GM10847 (cell line): ENCODE measurements around the gene PDCD4.

Experiments
- POLR2A ChIP-seq: IDR thresholded peaks from 2 replicates; pipeline ENCODE4 v1.6.1; 2011; ENCODE audit not compliant: insufficient read length; ENCODE audit errors: extremely low read depth

Gene PDCD4

DNA sequence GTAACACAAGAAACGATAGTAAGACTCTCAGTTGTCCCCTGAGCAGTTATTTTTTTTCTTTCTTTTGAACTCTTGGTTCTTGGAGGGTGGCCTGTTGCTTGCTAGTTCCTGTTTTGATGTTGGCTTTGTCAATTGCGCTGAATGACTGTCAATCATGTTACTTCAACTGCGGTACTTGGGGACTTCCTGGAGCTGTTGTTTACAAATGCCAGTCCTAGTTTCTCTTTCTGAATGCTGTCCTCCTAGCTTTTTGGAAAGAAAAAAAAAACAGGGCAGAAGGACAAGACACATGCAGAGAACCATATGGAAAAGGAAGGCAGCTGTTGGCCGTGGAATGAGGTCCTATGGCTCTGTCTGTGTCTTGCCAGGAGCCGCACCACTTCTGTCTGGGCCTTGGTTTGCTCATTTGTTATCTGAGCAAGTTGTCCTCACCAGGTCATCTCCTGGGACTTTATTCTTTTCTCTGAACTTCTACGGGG lies 7.0 kb upstream of the PDCD4 start:
- no peak for TF ChIP-seq POLR2A

DNA sequence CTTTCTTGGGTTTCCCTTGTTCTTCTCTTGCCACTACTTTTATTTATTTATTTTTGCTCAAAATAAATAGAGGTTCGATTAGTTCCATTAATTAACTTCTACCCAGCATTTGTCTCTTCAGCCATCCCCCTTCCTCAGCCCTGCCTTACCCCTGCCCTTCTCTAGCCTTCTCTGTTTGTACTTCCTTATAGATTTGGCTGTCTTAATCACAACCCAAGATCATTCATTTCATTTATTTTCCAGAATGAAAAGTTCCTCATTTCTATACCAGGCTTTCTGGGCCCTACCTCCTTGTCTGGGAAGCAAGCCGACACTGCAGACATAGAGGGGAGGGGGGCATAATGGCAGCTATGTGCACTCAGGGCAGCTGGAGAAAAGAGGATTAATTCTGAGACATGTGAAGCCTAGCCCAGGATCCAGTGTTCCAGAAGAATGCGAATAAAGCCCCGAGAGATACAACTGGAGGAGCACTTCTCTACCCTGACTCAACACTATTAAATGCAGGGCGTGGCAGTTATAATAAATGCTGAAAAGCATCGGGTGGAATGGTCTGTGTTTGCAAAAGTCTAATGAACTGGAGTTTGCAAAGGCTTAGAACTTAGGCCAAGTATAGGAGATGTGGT lies 6.4 kb upstream of the PDCD4 start:
- no peak for TF ChIP-seq POLR2A

DNA sequence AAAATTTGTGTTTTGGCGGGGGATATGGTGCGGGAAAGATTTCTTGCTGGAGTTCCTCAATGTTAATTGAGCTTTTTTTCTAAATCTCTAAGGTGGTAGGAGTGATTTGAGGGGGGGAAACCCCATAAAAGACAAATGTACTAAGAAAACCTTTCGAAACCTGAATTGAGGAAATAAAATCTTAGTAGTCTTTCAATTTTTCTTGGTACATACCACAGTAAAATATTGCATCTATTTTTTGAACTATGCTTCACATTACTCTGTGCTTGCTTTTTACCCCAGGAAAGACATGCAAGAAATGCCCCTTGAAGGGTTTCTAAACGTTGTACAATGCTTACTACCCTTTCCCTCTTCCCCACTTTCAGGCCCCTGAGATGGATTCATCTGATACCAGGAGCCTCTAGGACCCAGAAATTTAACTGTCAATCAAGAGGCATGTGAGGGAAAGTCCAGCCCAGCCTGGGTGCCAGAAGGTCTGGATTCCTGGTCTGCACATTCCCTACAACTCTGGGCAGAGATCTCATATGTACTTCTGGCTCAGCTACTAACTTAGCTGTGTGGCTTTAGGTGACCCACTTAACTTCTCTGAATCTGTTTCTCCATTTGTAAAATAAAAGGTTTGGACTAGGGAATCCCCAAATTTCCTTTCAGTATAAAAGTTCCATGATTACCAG lies 5.8 kb upstream of the PDCD4 start:
- TF ChIP-seq POLR2A = no peak

DNA sequence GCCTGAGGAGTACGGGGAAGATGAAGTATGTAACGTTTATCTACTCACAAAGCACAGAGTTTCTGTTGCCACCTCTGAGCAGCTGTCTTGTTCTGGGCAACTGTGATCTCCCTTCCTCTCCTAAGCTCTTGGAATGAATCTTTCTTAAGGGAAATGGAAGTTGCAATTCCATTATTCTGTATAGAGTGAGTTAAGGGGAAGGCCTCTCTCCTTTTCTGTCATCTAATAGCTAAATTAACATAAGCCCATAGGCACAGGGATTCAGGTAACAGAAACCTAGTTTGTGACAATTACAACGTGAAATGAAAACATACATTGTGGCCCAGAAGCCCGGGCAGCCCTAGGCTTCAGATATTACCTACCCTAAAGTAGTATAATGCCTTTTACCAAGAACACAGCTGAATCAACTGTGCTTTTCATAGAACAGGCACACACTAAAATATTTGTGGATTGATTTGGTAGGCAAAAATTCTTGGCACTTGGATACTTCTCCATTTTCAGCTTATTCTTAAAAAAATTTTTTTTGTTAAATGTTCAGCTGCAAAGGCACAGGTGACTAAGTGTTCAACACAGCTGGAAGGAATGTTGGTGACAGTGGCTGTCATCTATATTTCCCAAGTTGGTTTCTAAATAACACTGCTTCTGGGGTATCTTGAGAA lies 3.8 kb upstream of the PDCD4 start:
- TF ChIP-seq POLR2A = no peak

DNA sequence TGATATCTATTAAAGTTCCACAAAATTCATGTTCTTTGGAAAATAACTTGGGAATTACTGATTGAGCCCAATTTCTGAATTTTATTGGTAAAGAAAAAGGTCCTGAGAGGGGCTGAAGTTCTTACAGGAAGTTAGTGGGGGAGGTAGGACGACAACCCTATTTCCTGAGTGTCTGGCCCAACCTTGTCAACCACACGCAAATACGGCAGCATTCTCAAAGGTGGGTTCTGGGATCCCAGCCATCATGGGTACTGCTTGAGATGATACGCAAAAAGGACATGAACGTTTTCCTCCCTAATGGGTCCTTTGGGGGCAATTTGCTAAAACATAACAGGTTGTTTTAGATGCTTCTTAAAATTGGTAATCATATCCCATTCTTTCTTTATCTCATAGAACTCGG lies 2.7 kb upstream of the PDCD4 start:
- no peak for TF ChIP-seq POLR2A

DNA sequence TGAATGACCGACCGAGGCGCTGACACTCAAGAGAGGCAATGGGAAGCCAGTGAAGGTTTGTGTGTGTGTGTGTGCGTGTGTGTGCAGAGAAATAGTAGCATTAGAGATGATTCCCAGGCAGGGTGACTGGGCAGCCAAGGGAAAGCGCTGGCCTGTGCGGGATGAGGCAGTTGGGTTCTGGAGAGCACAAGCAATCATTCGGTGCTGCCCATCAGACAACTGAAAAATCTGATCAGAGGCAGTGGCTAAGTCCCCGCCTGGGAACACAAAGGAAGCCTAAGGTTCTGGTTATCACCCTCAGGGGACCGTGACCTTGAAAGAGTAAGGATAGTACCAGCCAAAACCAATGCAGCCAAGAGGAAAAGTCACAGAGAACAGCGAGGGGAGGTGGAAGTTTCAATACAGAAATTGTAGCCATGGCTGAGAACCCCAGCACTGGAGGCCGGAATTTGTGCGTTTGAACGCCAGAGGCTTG lies 868 bp upstream of the PDCD4 start:
- TF ChIP-seq POLR2A = no peak

DNA sequence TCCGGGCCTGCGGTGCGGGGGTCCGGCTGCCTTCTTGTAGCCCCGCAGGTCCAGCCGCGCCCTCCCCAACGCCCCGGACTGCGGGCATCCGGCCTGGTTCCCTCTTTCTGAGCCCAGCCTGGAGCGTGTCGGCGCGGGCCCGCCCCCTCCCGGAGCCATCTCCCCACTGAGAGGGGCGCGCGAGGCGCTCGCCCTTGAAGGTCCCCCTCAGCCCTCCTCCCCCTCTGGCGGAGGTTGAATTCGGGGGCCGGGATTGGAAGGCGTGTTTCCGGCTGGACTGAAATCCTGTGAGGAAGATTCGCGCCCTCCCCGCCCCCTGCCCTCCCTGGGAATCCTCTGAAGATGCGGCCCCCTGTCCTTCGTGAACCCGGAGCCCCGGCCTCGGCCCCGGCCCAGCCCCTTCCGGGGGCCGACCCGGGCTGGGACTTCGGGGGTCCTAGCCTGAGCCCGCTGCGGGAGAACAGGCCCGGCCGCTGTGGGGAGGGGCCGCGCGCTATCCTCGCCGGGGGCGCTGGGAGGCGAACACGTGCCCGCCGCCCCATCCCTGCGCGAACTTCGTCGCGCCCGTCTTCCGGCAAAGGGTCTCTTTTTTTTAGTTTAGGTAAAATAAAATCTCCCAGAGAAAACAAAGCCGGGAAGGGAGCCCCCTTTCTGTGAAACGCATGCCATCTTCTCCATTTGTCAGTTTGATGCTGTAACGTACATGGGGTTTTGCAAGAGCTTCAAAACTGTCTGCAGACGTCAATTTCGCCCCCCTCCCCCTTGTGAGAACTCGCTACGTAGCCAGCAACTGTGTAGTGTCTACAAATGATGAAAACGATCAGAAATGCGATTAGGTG lies 636 bp downstream of the PDCD4 start:
- peak; percentile 9 for TF ChIP-seq POLR2A

DNA sequence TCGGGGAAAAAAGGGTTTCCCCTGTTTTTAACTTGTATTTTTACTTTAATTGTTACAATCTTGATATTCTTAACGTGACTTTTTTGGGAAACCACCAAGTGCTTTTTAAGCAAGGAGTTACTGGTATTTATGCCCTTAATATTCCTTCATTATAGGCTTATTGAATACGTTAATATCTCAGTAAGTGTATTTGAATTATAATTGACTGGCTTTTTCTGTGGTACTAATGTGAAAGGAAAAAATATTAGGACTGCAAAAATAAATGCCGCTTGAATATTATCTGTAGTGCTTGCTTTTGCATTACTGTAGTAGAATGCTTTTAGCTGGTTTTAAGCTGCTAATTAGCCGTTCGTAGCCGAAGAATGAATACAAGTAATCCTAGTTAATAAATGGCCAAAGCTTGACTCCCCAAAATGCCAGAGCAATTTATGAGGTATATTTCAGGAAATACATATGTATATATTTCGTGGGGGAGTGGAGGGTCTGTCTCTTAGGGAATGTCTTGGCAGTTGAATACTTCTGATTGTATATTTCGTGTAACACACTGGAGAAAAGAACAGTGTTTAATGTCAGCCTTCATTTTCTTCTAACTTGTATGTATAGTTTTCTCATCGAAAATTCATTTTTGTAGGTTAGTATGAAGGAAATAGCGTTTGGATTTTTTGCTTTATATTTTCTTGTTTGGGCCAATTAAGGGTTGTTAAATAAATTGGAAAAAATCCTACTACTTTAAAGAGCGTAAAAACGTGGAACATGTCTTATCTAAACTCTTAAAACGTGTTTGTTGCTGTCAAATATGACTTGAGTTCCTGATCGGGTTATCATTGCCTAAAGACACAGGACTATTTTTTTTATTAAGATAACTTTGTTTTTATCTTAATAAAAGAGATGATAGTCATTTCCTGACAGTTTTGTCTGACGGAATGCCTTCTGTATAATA lies 1.5 kb downstream of the PDCD4 start:
- no peak for TF ChIP-seq POLR2A

DNA sequence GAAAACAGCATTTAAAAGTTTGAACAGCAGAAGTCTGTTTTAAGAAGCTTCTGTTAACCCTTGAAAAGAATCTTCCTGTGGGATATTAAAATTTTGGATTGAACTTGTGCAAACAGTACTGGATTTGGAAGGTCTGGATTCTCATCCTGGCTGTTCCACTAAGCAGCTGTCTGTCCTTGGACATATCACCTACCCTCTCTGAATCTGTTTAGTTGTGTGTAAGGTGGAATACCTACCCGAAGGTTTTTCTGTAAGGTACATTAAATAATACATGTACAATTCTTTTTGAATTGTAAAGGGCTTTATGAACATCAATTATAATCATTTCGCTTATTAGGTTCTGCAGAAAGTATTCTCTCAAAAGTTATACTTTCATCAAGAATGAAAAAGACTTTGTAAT lies 2.2 kb downstream of the PDCD4 start:
- no peak for TF ChIP-seq POLR2A

DNA sequence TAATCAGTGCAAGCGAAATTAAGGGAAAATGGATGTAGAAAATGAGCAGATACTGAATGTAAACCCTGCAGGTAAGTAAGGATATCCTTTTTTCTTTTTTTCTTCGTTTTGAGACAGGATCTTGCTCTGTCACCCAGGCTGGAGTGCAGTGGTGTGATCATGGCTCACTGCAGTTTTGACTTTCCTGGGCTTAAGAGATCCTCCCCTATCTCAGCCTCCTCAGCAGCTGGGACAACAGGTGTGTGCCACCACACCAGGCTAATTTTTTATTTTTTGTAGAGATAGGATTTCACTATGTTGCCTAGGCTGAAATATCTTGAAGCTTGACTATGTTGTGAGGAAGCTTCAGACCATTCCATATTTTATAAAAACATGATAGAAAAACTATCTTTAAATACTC lies 4.3 kb downstream of the PDCD4 start:
- no peak for TF ChIP-seq POLR2A

DNA sequence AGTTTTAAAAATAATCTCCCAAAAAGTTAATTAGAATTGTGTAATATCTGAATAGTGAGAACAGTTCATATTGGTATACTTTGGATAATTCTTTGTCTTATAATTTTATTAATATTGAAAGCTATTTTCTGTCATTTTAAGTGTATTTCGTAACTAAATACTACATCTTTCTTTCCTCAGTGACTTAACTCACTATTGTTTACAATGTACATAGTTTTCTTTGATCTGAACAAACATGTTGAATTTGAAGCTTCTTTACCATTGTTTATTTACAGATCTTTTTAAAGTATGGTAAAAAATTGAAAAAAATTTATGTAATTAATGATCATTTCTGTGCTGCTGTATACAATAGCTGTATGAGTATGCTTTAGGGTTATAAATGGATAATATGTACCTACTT lies 5.1 kb downstream of the PDCD4 start:
- TF ChIP-seq POLR2A = no peak

DNA sequence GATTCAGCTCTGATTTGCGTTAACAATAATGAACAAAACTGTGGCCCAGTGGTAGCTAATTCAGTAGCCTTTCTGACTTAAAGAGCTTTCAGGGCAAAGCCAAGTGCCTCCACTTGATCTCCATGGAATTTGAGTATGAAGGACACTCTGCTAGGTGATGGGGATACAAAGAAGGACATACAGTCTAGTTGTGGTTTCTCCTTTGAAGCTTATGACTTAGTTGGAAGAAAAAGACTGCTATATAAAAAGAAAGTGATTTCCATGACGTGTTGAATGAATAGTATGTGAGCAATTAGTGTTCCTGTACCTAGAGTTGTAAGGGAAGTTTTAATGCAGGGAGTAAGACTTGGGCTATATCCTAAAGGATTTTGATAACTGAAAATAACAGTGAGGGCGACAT lies 8.3 kb downstream of the PDCD4 start:
- no peak for TF ChIP-seq POLR2A

DNA sequence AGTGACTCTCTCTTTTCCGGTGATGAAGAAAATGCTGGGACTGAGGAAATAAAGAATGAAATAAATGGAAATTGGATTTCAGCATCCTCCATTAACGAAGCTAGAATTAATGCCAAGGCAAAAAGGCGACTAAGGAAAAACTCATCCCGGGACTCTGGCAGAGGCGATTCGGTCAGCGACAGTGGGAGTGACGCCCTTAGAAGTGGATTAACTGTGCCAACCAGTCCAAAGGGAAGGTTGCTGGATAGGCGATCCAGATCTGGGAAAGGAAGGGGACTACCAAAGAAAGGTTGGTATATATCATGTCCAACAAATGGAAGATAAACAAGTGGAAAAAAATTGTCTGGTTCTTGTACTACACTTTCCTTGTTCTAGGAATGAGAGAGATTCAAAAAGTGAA lies 9.5 kb downstream of the PDCD4 start:
- no peak for TF ChIP-seq POLR2A

DNA sequence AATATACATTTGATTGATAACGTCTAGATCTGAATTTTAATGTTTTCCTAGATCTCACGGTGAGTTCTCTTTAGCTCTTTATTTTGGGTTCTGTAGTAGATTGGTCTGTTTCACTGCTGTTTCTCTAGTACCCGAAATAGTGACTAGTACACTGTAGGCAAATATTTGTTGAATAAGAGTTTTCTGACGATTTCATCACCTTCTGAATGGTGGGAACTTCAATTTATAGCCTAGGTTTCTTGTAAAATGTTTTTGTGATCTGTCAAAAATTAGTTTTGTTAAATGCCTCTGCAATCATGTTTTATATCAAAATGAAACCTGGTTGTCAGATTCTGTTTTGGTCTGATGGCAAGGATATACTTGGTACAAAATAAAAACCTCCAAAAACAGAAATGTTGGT lies 10.2 kb downstream of the PDCD4 start:
- TF ChIP-seq POLR2A = no peak
